H1 (cell line): ENCODE measurements around the gene ITFG2. TPM values are rescaled to one million over a fixed set of nuclear protein-coding genes. Genes with fewer than 3 reads are reported as not detected.
"Not testable (repeated sequence)": the region's sequence is repeated elsewhere in the genome, so short reads cannot be mapped to it uniquely, and the experiment has no call there.

Experiments
- CTCF ChIA-PET: fragments of 300-600 bp; sonication (Branson Sonifier 250); formaldehyde crosslinking; loops from one replicate; lab custom pipeline; 2021; ENCODE audit not compliant: partially characterized antibody; lab: Charles Lee
- POLR2A ChIA-PET: fragments of 300-600 bp; sonication (Branson Sonifier 250); formaldehyde crosslinking; loops from one replicate; lab custom pipeline; 2021; ENCODE audit warnings: inconsistent platforms; ENCODE audit not compliant: partially characterized antibody; lab: Charles Lee
- DNase-seq, 2 experiments: peaks; one replicate each; pipeline versions ENCODE4 v3.0.0 to v3.0.0-alpha.2; 2010 to 2022; ENCODE audit warnings: low spot score in 2 of 2, low read depth in 1 of 2, mixed read lengths in 1 of 2
- FAIRE-seq: peaks from 2 replicates; lab custom pipeline; 2011; peaks lifted over from hg19 to GRCh38; lab: Jason Lieb, UNC
- H2AFZ ChIP-seq: 2 replicates; pipeline ENCODE4 v1.8.1; 2012; ENCODE audit warnings: low read length, inconsistent platforms
- H2AK5ac ChIP-seq: 2 replicates; pipeline ENCODE4 v1.6.1; 2013; ENCODE audit warnings: low read depth, low read length
- H2BK120ac ChIP-seq: replicated peaks from 2 replicates; pipeline ENCODE3; 2013; ENCODE audit warnings: low read depth, low read length, inconsistent platforms
- H2BK12ac ChIP-seq: 2 replicates; pipeline ENCODE4 v1.6.1; 2013; ENCODE audit warnings: low read depth, low read length
- H2BK15ac ChIP-seq: 2 replicates; pipeline ENCODE4 v1.6.1; 2013; ENCODE audit warnings: low read length
- H2BK20ac ChIP-seq: 2 replicates; pipeline ENCODE4 v1.6.1; 2013; ENCODE audit warnings: low read length
- H2BK5ac ChIP-seq: 2 replicates; pipeline ENCODE4 v1.6.1; 2013; ENCODE audit warnings: low read depth, low read length
- H3K14ac ChIP-seq: 2 replicates; pipeline ENCODE4 v1.6.1; 2013; ENCODE audit warnings: inconsistent platforms; ENCODE audit not compliant: insufficient read length
- H3K18ac ChIP-seq: 2 replicates; pipeline ENCODE4 v1.6.1; 2013; ENCODE audit warnings: low read length; ENCODE audit errors: extremely low read depth
- H3K23ac ChIP-seq: 2 replicates; pipeline ENCODE4 v1.6.1; 2013; ENCODE audit warnings: inconsistent platforms; ENCODE audit not compliant: insufficient read length
- H3K23me2 ChIP-seq: 2 replicates; pipeline ENCODE4 v1.6.1; 2013; ENCODE audit warnings: low read depth, low read length
- H3K27ac ChIP-seq: 2 replicates; pipeline ENCODE4 v1.6.1; 2011; ENCODE audit warnings: low read depth, low read length, inconsistent platforms
- H3K27me3 ChIP-seq, 4 experiments: replicated peaks in 1 of 4; 1 replicate in 1 of 4; 2 replicates in 3 of 4; pipeline versions ENCODE4 v1.6.1 to v1.8.1; 2011 to 2013; ENCODE audit warnings: low read length in 3 of 4, mild to moderate bottlenecking in 3 of 4, inconsistent platforms in 2 of 4, mixed read lengths in 2 of 4, moderate library complexity in 1 of 4; ENCODE audit not compliant: control insufficient read depth in 3 of 4, insufficient read depth in 3 of 4; ENCODE audit errors: extremely low read depth in 1 of 4
- H3K36me3 ChIP-seq, 4 experiments: 2 replicates each; pipeline versions ENCODE4 v1.6.1 to v1.8.1; 2011 to 2013; ENCODE audit warnings: mild to moderate bottlenecking in 4 of 4, low read length in 3 of 4, moderate library complexity in 2 of 4, control low read depth in 1 of 4, inconsistent platforms in 1 of 4; ENCODE audit not compliant: insufficient read depth in 4 of 4, control insufficient read depth in 2 of 4
- H3K4ac ChIP-seq: replicated peaks from 2 replicates; pipeline ENCODE3; 2013; ENCODE audit warnings: low read length, low read depth, mixed read lengths, inconsistent platforms; ENCODE audit not compliant: insufficient read length
- H3K4me1 ChIP-seq, 4 experiments: replicated peaks in 1 of 4; 1 replicate in 1 of 4; 2 replicates in 3 of 4; pipeline versions ENCODE4 v1.6.1 to v1.8.1; 2011 to 2013; ENCODE audit warnings: low read length in 3 of 4, inconsistent platforms in 2 of 4, mixed read lengths in 1 of 4; ENCODE audit not compliant: insufficient read depth in 4 of 4, control insufficient read depth in 3 of 4
- H3K4me2 ChIP-seq, 2 experiments: 2 replicates each; pipeline versions ENCODE4 v1.6.1 to v1.8.1; 2011 to 2013; ENCODE audit warnings: low read depth in 2 of 2, low read length in 2 of 2, control low read depth in 1 of 2, inconsistent platforms in 1 of 2, mild to moderate bottlenecking in 1 of 2; ENCODE audit not compliant: insufficient read depth in 1 of 2
- H3K4me3 ChIP-seq, 4 experiments: fragments of 200-600, 300-600 bp in 1 of 4; sonication (generic), shearing (Covaris generic), sonication (Bioruptor Twin) in 1 of 4; 2 replicates each; pipeline versions ENCODE4 v1.5.1 to v1.8.1; 2011 to 2016; ENCODE audit warnings: low read length in 4 of 4, low read depth in 3 of 4, control low read depth in 2 of 4, inconsistent platforms in 2 of 4, mild to moderate bottlenecking in 2 of 4, mixed read lengths in 1 of 4, moderate library complexity in 1 of 4; ENCODE audit not compliant: insufficient read depth in 2 of 4; ENCODE audit errors: extremely low read depth in 1 of 4
- H3K56ac ChIP-seq: replicated peaks from 2 replicates; pipeline ENCODE3; 2013; ENCODE audit warnings: low read depth, mild to moderate bottlenecking, mixed read lengths, low read length, inconsistent platforms; ENCODE audit not compliant: insufficient read length
- H3K79me1 ChIP-seq: 2 replicates; pipeline ENCODE4 v1.6.1; 2013; ENCODE audit warnings: low read depth, low read length, control low read depth
- H3K79me2 ChIP-seq, 2 experiments: 2 replicates each; pipeline versions ENCODE4 v1.6.1 to v1.8.1; 2012 to 2013; ENCODE audit warnings: low read length in 2 of 2, mild to moderate bottlenecking in 2 of 2, inconsistent platforms in 1 of 2; ENCODE audit not compliant: insufficient read depth in 2 of 2, control insufficient read depth in 1 of 2
- H3K9ac ChIP-seq, 4 experiments: replicated peaks in 1 of 4; 1 replicate in 1 of 4; 2 replicates in 3 of 4; pipeline versions ENCODE4 v1.6.1 to v1.8.1; 2011 to 2013; ENCODE audit warnings: low read depth in 3 of 4, low read length in 3 of 4, control low read depth in 2 of 4, mild to moderate bottlenecking in 2 of 4, moderate library complexity in 2 of 4, inconsistent platforms in 1 of 4; ENCODE audit errors: extremely low read depth in 1 of 4
- H3K9me3 ChIP-seq, 2 experiments: 2 replicates each; pipeline versions ENCODE4 v1.6.1 to v1.8.1; 2012 to 2013; ENCODE audit warnings: mild to moderate bottlenecking in 2 of 2, moderate library complexity in 2 of 2, control low read depth in 1 of 2, inconsistent platforms in 1 of 2, low read depth in 1 of 2, low read length in 1 of 2, mixed read lengths in 1 of 2; ENCODE audit not compliant: insufficient read depth in 2 of 2
- H4K20me1 ChIP-seq, 2 experiments: replicated peaks in 1 of 2; 2 replicates each; pipeline versions ENCODE3 to v1.8.1; 2011 to 2013; ENCODE audit warnings: inconsistent platforms in 2 of 2, low read length in 2 of 2, mild to moderate bottlenecking in 1 of 2; ENCODE audit not compliant: insufficient read depth in 2 of 2, control insufficient read depth in 1 of 2
- H4K5ac ChIP-seq: 2 replicates; pipeline ENCODE4 v1.6.1; 2013; ENCODE audit warnings: low read length, low read depth, mixed read lengths, inconsistent platforms; ENCODE audit not compliant: insufficient read length
- H4K8ac ChIP-seq: 2 replicates; pipeline ENCODE4 v1.8.0; 2013; ENCODE audit warnings: mild to moderate bottlenecking, moderate library complexity, low read length, inconsistent platforms; ENCODE audit not compliant: insufficient read depth; ENCODE audit errors: extremely low read depth
- H4K91ac ChIP-seq: replicated peaks from 2 replicates; pipeline ENCODE3; 2013; ENCODE audit warnings: low read length, mixed read lengths, inconsistent platforms; ENCODE audit not compliant: insufficient read length
- WGBS, 2 experiments: shearing (Covaris generic) in 1 of 2; methylation state at CpG; one replicate each; pipeline versions ENCODE4 v1.1.6 to v1.1.7; 2013 to 2015; ENCODE audit warnings: low lambda C conversion rate in 2 of 2, mixed read lengths in 2 of 2, inconsistent platforms in 1 of 2, low coverage in 1 of 2, missing lambda C conversion rate in 1 of 2; ENCODE audit not compliant: insufficient replicate concordance in 2 of 2, insufficient coverage in 1 of 2, insufficient read length in 1 of 2; ENCODE audit errors: extremely low coverage in 1 of 2, missing lambda C conversion rate in 1 of 2; 5-methylcytosine and 5-hydroxymethylcytosine counted together
- polyA plus RNA-seq, 7 experiments: library from polyadenylated mRNA; depleted of rRNA in 3 of 7; stranded (reverse) in 5 of 7; unstranded in 2 of 7; fragments of >200 nt in 5 of 7; fragments of 200-250 nt in 2 of 7; gene quantifications; 1 replicate in 5 of 7; 2 replicates in 1 of 7; 4 replicates in 1 of 7; pipeline versions ENCODE4 v1.2.1 to v1.2.3, GENCODE V29; 2011 to 2013; ENCODE audit warnings: missing spikeins in 2 of 7, mixed read lengths in 2 of 7
- total RNA-seq: library from RNA; stranded (reverse); fragmentation: NEBNext Ultra II Directional; extraction: Animal tissue kit (Norgen Biotek cat#: 25700); gene quantifications from 2 replicates; pipeline ENCODE4 v1.2.1, GENCODE V29; 2021

ITFG2 gene
- total and polyA plus RNA-seq, 2 of the 8 experiments (the other 6 are each of a cell fraction or from before 2014, with no cell fraction given): 15.0 to 22.9 TPM

DNA sequence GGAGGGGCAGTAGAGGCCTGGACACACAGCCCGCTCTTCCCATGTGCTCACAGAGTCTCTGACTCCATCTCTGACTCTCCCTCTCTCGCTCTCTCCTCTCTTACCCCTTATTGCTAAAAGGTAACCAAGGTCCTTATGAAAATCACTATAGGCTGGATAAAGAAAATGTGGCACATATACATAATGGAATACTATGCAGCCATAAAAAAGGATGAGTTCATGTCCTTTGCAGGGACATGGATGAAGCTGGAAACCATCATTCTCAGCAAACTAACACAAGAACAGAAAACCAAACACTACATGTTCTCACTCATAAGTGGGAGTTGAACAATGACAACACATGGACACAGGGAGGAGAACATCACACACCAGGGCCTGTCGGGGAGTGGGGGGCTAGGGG, 41.9 kb upstream of the ITFG2 start:
- CTCF ChIA-PET: interaction anchor here (1.1 to 1.8 kb wide), 2 partner anchors 19 to 21 kb away, joined by 5 to 7 read pairs; no protein-coding TSS in a partner anchor
- not testable (repeated sequence) for FAIRE-seq

More for the DNA sequence above, 41.9 kb upstream of the ITFG2 start:
- H4K5ac ChIP-seq, H3K27ac ChIP-seq, H3K14ac ChIP-seq, H2BK120ac ChIP-seq, H2AK5ac ChIP-seq, H3K56ac ChIP-seq, H3K79me1 ChIP-seq, H3K4me3 ChIP-seq, H2BK12ac ChIP-seq, H4K91ac ChIP-seq, H2BK15ac ChIP-seq, H3K9ac ChIP-seq, H3K4me1 ChIP-seq, POLR2A ChIA-PET, H3K23me2 ChIP-seq, H4K8ac ChIP-seq, H3K4ac ChIP-seq, H3K79me2 ChIP-seq, H3K18ac ChIP-seq, H2AFZ ChIP-seq, H2BK5ac ChIP-seq, H3K27me3 ChIP-seq, H2BK20ac ChIP-seq, H3K23ac ChIP-seq, H4K20me1 ChIP-seq, H3K9me3 ChIP-seq, H3K4me2 ChIP-seq, H3K36me3 ChIP-seq, DNase-seq: not testable (repeated sequence)
- WGBS, 2 experiments: 88% methylated on average over 3 of the region's 3 CpGs; no CpG with 5 or more reads in 1 of the 2 experiments
